CD1c-positive myeloid dendritic cell (primary cell): ENCODE results near the gene KIAA1217.

Experiments
- DNase-seq: peaks from one replicate; pipeline ENCODE4 v3.0.0-alpha.2; 2016; ENCODE audit errors: extremely low spot score

Gene KIAA1217

GRCh38 chr10:24371396-24371795, 162.5 kb downstream of the KIAA1217 start:
- DNase-seq = no peak

DNA sequence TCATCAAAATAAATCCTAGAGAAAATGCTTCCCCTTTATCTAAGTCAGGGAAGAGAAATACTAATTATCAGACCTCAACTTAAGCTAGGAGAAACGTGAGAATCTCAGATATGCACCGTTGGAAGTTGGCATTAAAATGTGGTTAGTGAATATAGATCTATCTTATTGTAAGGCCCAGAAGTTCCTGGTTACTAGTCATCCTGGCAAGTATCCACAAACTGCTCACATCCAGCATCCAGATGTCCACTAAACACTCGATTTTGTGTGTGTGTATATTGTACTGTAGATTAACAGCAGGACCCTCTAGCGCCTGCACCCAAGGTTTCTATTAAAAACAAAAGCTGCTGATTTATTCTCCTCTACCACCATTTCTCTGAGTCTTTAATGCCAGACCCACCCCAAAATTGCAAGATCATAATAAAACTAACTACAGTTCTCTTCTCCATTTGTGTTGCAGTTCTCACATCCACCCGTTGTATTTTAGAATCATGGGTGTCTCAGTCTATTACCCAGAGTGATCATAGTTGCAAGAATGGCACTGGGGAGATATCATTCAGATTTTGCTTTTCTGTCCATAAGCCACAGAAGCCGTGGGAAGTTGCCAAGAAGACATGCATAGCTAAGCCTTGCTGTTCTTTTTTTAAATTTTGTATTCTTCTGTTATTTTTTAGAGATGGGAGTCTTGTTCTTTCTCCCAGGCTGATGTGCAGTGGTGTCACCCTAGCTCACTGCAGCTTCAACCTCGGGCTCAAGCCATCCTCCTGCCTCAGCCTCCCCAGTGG, 165.4 kb downstream of the KIAA1217 start:
- no peak for DNase-seq

GRCh38 chr10:24375510-24375909, 166.6 kb downstream of the KIAA1217 start:
- DNase-seq = no peak

DNA sequence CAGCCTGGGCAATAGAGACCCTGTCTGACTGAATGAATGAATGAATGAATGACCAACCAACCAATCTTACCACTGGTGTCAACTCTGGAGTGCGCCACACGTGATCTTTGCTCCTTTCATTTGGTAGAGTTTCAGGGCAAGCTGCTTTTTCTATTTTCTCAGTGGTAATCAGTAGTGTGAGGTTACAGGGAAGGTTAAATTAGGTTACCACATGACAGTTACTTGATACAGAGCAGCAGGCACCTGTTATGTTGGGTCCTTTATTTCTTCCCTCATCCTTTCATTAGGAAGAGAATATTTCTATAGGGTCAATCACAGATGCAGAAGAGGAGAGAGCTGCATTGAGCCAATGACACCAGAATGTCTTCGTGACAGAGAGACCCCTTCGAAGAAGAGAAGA, 167.8 kb downstream of the KIAA1217 start:
- DNase-seq = no peak

DNA sequence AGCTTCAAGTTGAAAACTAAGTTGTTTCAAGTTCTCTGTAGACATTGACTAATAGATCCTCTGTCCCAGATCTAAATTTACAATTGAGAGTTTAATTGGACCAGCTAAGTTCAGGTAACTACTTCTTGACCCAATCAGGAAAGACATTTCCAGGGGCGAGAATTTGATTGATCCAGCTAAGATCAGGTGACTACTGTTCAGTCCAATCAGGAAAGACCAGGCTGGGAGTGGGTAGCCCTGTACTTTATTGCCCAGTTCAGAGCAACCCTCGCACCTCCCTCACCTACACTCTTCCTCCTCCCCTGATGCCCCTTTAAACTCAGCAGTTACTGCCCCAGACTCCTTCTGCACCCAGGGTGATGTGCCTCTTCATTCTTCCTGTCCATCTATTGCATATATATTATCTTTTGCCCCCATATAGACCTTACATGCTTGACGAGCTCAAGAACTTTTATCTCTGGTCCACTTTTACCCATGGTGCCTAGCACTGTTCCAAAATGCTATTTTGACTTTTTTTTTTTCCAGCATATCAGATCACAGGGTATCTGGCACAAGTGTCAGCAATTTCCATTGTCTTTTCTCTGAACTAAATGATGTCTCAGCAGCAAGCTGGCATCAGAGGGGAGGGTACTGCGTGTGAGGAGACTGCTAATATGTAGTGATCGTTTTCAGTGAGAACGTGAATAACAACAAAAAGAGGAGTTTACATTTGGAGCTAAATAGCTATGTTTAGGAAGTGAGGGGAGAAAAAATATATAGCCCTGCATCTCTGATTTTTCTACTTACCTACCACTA, 169.4 kb downstream of the KIAA1217 start:
- no peak for DNase-seq

DNA sequence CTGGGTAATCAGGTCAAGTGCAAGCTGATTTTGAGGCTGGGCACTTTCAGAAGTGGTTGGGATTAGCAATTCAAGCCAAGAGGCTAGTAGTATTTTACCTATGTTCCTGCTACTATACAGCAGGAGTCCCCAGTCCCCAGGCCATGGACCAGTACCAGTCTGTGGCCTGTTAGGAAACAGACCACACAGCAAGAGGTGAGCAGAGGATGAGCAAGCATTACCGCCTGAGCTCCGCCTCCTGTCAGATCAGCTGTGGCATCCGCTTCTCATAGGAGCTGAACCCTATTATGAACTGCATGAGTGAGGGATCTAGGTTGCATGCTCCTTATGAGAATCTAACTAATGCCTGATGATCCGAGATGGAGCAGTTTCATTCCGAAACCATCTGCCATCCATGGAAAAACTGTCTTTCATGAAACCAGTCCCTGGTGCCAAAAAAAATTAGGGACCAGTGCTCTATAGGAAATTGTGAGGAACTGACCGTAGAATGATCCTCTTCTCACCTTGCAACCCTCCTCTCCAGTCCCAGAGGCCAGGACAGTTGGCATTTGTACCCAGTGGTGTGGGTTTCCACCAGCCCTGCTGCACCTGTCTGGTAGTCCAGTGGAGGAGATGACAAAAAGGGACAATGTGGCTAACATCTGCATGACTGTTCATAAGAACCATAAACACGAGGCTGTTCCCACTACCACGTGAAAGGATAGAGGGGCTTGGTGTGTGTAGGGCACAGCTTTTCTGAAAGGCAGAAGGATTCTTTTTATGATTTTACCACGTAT, 172.5 kb downstream of the KIAA1217 start:
- no peak for DNase-seq

GRCh38 chr10:24382045-24382444, 173.1 kb downstream of the KIAA1217 start:
- no peak for DNase-seq

GRCh38 chr10:24382596-24382978, 173.6 kb downstream of the KIAA1217 start:
- DNase-seq = no peak

DNA sequence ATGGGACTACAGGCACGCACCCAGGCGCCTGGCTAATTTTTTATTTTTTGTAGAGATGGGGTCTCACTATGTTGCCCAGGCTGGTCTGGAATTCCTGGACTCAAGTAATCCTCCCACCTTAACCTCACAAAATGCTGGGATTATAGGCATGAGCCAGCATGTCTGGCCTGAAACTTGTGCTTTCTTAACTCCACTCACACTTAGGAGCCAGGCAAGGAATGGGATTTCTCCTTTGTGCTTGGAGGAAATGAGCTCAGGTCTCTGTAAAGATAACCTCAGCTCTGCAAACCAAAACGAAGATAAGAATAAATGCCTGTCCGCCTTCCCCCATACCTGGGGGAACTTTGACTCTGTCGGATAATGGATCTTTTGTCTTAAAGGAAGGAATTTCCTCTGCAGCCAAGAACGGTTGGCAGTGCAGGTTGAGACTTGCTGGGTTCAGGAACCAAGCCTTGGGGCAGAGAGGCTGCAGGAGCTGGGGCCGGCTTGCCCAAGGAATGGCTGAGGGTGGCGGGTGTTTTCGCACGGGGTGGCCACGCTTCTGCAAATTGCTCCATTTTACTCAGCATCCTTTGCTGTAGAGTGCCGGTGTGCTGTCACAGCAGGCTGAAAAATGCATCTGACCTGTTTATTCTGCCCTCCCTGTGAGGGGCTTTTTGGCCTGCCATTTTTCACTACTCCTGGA, 174.2 kb downstream of the KIAA1217 start:
- no peak for DNase-seq

GRCh38 chr10:24383681-24384106, 174.8 kb downstream of the KIAA1217 start:
- DNase-seq = peak; percentile 4

DNA sequence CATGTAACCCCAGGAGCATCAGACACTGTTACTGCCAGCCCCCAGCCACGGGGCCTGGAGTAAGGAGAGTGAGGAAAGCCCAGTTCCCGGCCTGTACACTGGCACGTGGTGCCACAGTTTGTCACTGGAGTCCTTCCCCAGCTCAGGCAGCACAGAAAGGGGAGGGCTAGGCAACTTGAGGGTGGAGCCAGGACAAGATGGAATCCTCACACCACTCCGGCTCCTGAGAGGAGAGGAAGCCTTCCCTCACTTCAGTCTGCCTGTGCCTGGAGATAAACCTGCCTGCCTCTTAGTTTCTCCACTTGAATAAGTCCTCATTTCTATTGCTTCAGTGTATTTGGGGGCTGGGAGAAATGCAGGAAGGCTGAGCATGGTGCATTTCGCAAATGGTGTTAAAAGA, 176.0 kb downstream of the KIAA1217 start:
- no peak for DNase-seq

GRCh38 chr10:24385776-24386175, 176.8 kb downstream of the KIAA1217 start:
- no peak for DNase-seq

- DNase-seq = no peak
Observed at GRCh38 chr10:24390146-24390700, 181.3 kb downstream of the KIAA1217 start.

DNA sequence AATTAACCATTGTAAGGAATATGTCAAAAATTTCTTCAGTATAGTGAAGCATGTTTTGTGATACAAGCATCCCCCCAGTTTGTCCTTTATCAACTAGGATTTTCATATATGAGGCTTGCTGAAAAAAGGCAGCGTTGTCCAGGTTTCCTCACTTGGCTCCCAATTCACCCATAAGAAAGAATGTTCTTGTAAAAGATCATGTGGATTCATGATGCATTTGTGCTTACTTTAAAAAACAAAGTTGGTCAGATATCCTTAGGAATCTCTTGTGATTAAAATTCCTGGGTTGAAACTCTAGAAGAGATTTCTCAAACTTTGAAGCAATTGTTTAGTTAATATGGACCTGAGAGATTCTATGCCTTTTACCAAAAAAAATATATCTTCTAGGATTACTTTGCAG, 181.8 kb downstream of the KIAA1217 start:
- DNase-seq = no peak

GRCh38 chr10:24393201-24393600, 184.3 kb downstream of the KIAA1217 start:
- DNase-seq = no peak

GRCh38 chr10:24394461-24395190, 185.7 kb downstream of the KIAA1217 start:
- DNase-seq = no peak

- no peak for DNase-seq
Observed at GRCh38 chr10:24396396-24396795, 187.5 kb downstream of the KIAA1217 start.

DNA sequence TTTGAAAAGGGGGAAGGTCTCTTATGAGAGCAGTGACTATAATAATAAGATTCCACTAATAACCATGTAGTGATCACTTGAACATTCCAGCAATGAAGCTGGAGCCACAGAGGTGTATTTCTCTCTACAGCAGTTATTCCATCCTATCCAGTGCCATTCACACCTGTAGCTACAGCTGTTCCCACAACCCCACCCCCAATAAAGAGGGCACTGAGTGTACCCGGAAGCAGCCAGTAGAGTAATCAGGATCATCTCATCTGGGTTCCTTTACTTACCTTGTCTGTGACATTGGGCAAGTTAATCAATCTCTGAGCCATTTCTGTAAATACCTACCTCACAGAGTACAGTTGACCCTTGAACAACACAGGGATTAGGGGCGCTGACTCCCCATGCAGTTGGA, 188.7 kb downstream of the KIAA1217 start:
- DNase-seq = no peak

- no peak for DNase-seq
Observed at GRCh38 chr10:24404567-24404966, 195.6 kb downstream of the KIAA1217 start.

GRCh38 chr10:24405635-24406034, 196.7 kb downstream of the KIAA1217 start:
- DNase-seq = no peak
